EL (cell line): Measurements from ENCODE around the gene PSMD8.
A peak's percentile ranks its signal among the peaks of the same experiment; 100 is the strongest.
"Not testable (repeated sequence)": the region's sequence is repeated elsewhere in the genome, so short reads cannot be mapped to it uniquely, and the experiment has no call there.

Experiments used
- DNase-seq: peaks from one replicate; pipeline ENCODE4 v3.0.0-alpha.2; 2016

The PSMD8 gene

GRCh38 chr19:38388349-38389100 is 14.2 kb downstream of the PSMD8 start, which contains the start of gene SPRED3:
Gene SPRED3, plus strand, starts transcription at chr19:38388697. Its CDS starts 1,606 bp downstream, at chr19:38390303.
- no peak for DNase-seq

GRCh38 chr19:38389101-38389925 is 14.9 kb downstream of the PSMD8 start:
- peak; percentile 87 for DNase-seq

GRCh38 chr19:38389957-38390924 is 15.9 kb downstream of the PSMD8 start:
- no peak for DNase-seq

GRCh38 chr19:38391911-38392464 is 17.6 kb downstream of the PSMD8 start:
- DNase-seq, result no peak

GRCh38 chr19:38392707-38393308 is 18.4 kb downstream of the PSMD8 start:
- DNase-seq, result peak; percentile 53

- DNase-seq, result no peak
These were observed 20.1 kb downstream of the PSMD8 start for GRCh38 chr19:38394488-38394887.

- DNase-seq, result no peak
These were observed 21.2 kb downstream of the PSMD8 start for GRCh38 chr19:38395381-38396114.

- no peak for DNase-seq
These were observed 24.7 kb downstream of the PSMD8 start for GRCh38 chr19:38399081-38399480.

- no peak for DNase-seq
These were observed 25.2 kb downstream of the PSMD8 start for GRCh38 chr19:38399537-38399936.

- no peak for DNase-seq
These were observed 26.0 kb downstream of the PSMD8 start for GRCh38 chr19:38400361-38400760.

GRCh38 chr19:38401148-38401547 is 26.8 kb downstream of the PSMD8 start:
- DNase-seq, result peak; percentile 31

GRCh38 chr19:38402623-38402966 is 28.2 kb downstream of the PSMD8 start:
- DNase-seq, result no peak

GRCh38 chr19:38402967-38403674 is 28.8 kb downstream of the PSMD8 start, which contains the start of gene FAM98C:
Gene FAM98C, plus strand, starts transcription at chr19:38403093. Its CDS starts 61 bp downstream, at chr19:38403154.
- peak; percentile 96 for DNase-seq

GRCh38 chr19:38404858-38405257 is 30.5 kb downstream of the PSMD8 start:
- no peak for DNase-seq

- no peak for DNase-seq
These were observed 30.9 kb downstream of the PSMD8 start for GRCh38 chr19:38405276-38405675.

- peak; percentile 34 for DNase-seq
These were observed 35.3 kb downstream of the PSMD8 start for GRCh38 chr19:38409631-38410133.

- DNase-seq, result not testable (repeated sequence)
These were observed 36.0 kb downstream of the PSMD8 start for GRCh38 chr19:38410407-38410806.

GRCh38 chr19:38411041-38411712 is 36.8 kb downstream of the PSMD8 start:
- DNase-seq, result no peak

- not testable (repeated sequence) for DNase-seq
These were observed 37.5 kb downstream of the PSMD8 start for GRCh38 chr19:38411898-38412297.

- DNase-seq, result no peak
These were observed 38.1 kb downstream of the PSMD8 start for GRCh38 chr19:38412491-38412890.
